ENCODE data around the gene HFE. TPM values are rescaled to one million over a fixed set of nuclear protein-coding genes. Genes with fewer than 3 reads are reported as not detected.

The HFE gene
- polyA plus RNA-seq, 1 donor from 2014 or later = not detected

- Histone ChIP-seq H3K36me3 (ENCODE audit: insufficient read depth, low read length) (no peaks in the 10 kb centered on the region), H3K4me3 (ENCODE audit: low read length) (no peak overlapping the region), H3F3A (ENCODE audit: insufficient read depth, low read length, poor library complexity, severe bottlenecking) (no peaks in the 10 kb centered on the region), H3K4me2 (ENCODE audit: low read length) (no peak overlapping the region), H3K79me2 (replicated peaks; ENCODE audit: insufficient read depth, low read length) (no peaks in the 10 kb centered on the region), H3K9me2 (ENCODE audit: insufficient read depth, low read length) (no peaks in the 10 kb centered on the region), H2AFZ (ENCODE audit: low read depth, low read length) (no peak overlapping the region), H4K20me1 (ENCODE audit: insufficient read depth) (no peaks in the 10 kb centered on the region), H3K27ac (ENCODE audit: low read length) (no peak overlapping the region), H3K9me3 (ENCODE audit: low read length) (no peaks in the 10 kb centered on the region), H3K27me3 (ENCODE audit: insufficient read depth, low read depth, low read length) (no peaks in the 10 kb centered on the region), H3K9ac (ENCODE audit: low read length) (no peak overlapping the region)
- TF ChIP-seq EP300 (conservative IDR thresholded peaks at IDR 0.05; ENCODE audit: poor library complexity, severe bottlenecking) (no peak), TAF1 (IDR thresholded peaks at IDR 0.05; ENCODE audit: low read depth) (no peak), MXI1 (conservative IDR thresholded peaks at IDR 0.05; ENCODE audit: poor library complexity, severe bottlenecking) (no peak), RAD21 (conservative IDR thresholded peaks at IDR 0.05) (peak; percentile 75), SMC3 (conservative IDR thresholded peaks at IDR 0.05; ENCODE audit: poor library complexity) (peak; percentile 71), CTCF (IDR thresholded peaks at IDR 0.05; ENCODE audit: poor library complexity, severe bottlenecking) (peak; percentile 78), EZH2 (IDR thresholded peaks at IDR 0.05; ENCODE audit: borderline replicate concordance, insufficient read depth, low read length, poor library complexity, severe bottlenecking) (no peak)
These were observed 22.5 kb upstream of the HFE start for GRCh38 chr6:26064619-26065257.

GRCh38 chr6:26065952-26066380 is 21.3 kb upstream of the HFE start:
- no peak overlapping the region for H3K4me3 ChIP-seq (ENCODE audit: low read length)
- H4K20me1 ChIP-seq (ENCODE audit: insufficient read depth) = no peaks in the 10 kb centered on the region
- TF ChIP-seq TAF1 (IDR thresholded peaks at IDR 0.05; ENCODE audit: low read depth) (no peak), MXI1 (conservative IDR thresholded peaks at IDR 0.05; ENCODE audit: poor library complexity, severe bottlenecking) (no peak), EZH2 (IDR thresholded peaks at IDR 0.05; ENCODE audit: borderline replicate concordance, insufficient read depth, low read length, poor library complexity, severe bottlenecking) (no peak), RAD21 (conservative IDR thresholded peaks at IDR 0.05) (peak; percentile 72), REST (IDR thresholded peaks at IDR 0.05; ENCODE audit: borderline replicate concordance) (no peak), SMC3 (conservative IDR thresholded peaks at IDR 0.05; ENCODE audit: poor library complexity) (peak; percentile 76), EP300 (conservative IDR thresholded peaks at IDR 0.05; ENCODE audit: poor library complexity, severe bottlenecking) (no peak), POLR2AphosphoS5 (IDR thresholded peaks at IDR 0.05) (no peak), CTCF (IDR thresholded peaks at IDR 0.05; ENCODE audit: poor library complexity, severe bottlenecking) (peak; percentile 81)
- H3K9me3 ChIP-seq (ENCODE audit: low read length) = no peaks in the 10 kb centered on the region
- no peak overlapping the region for H3K9ac ChIP-seq (ENCODE audit: low read length)
- H3K27ac ChIP-seq (ENCODE audit: low read length) = no peak overlapping the region
- no peak overlapping the region for H2AFZ ChIP-seq (ENCODE audit: low read depth, low read length)
- no peaks in the 10 kb centered on the region for H3F3A ChIP-seq (ENCODE audit: insufficient read depth, low read length, poor library complexity, severe bottlenecking)
- H3K4me2 ChIP-seq (ENCODE audit: low read length) = no peak overlapping the region
- no peaks in the 10 kb centered on the region for H3K36me3 ChIP-seq (ENCODE audit: insufficient read depth, low read length)
- no peaks in the 10 kb centered on the region for H3K9me2 ChIP-seq (ENCODE audit: insufficient read depth, low read length)
- H3K79me2 ChIP-seq (replicated peaks; ENCODE audit: insufficient read depth, low read length) = no peaks in the 10 kb centered on the region
- H3K27me3 ChIP-seq (ENCODE audit: insufficient read depth, low read depth, low read length) = no peaks in the 10 kb centered on the region
